ENCODE measurements around the gene TTBK1.

DNA sequence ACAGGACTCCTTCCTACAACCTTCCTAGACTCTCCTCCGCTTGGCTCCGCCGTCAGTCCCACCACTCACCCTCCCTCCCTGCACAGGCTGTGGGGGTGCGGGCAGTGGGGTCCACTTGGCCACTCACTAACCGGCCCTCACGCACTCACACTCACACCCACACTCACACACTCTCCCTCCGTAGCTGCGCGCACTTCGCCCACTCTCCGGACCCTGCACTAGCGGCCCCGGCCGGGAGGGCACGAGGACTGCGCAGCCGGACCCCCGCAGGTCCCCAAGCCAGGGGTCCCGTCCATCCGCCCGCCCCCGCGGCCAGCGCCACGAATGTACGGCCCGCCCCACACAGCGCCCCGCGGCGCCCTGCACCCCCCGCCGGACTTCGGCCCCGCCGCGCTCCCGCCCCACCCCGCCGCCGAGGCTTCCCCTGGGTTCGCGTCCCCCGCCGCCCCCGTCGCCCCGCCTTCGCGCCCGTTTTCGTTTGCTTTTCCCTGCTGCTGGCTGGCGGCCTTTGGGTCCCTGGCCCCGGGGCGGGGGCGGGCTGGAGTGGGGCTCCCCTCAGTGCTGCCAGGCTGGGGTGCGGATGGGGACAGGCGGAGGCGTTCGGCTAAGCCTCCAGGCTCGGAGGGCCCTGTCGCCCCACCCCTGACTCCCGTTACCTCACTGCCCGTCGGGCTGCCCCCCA is 31.8 kb downstream of the TTBK1 start:
- TF ChIP-seq EZH2 (IDR thresholded peaks at IDR 0.05), result no peak
- TF ChIP-seq, protein P1, sequence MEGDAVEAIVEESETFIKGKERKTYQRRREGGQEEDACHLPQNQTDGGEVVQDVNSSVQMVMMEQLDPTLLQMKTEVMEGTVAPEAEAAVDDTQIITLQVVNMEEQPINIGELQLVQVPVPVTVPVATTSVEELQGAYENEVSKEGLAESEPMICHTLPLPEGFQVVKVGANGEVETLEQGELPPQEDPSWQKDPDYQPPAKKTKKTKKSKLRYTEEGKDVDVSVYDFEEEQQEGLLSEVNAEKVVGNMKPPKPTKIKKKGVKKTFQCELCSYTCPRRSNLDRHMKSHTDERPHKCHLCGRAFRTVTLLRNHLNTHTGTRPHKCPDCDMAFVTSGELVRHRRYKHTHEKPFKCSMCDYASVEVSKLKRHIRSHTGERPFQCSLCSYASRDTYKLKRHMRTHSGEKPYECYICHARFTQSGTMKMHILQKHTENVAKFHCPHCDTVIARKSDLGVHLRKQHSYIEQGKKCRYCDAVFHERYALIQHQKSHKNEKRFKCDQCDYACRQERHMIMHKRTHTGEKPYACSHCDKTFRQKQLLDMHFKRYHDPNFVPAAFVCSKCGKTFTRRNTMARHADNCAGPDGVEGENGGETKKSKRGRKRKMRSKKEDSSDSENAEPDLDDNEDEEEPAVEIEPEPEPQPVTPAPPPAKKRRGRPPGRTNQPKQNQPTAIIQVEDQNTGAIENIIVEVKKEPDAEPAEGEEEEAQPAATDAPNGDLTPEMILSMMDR (IDR thresholded peaks at IDR 0.05), result no peak

Measured in neural progenitor cell (in vitro differentiated cells).